ENCODE data around the gene METTL24.

Gene METTL24

DNA sequence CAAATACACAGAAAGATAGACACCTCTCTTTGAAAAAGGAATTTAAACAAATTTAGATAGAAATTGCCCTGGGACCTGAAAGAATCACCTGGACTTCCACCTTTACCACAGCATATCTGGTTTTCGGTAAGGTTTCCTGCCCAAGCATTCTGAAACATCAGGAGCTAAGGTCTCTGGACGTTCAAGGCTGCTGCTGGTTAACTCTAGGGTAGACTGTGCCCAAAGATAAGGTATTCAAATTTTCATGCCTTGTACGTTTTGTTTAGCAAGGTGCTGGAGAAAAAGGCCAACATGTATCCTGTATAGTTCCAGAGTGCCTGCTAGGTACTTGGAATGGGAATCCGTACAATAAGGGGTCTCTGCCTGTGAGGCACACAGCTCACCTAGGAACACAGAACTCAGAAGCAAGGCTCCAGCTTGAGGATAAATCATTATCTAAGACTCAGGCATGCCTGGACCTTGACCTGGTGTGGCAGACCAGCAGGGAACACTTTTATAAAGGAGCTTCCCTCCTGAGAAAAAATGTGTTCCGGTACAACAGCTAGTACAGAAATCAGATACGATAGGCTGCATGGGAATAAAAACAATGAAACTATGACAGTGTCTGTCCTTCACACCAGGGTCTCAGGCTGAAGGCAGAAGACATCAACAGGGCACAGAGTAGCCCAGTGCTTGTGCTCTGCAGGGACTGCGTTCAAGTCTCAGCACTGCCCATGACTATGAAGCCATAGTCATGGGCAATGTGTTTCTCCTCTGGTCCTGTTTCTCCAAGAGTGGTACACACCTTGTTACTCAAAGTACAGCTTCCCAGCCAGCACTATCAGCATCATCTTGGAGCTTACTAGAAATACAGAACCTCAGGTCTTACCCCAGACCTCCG lies 70.4 kb downstream of the METTL24 start:
- Histone ChIP-seq H3K4me2 (ENCODE audit: low read length, poor library complexity, severe bottlenecking) (no peak overlapping the region), H3K14ac (ENCODE audit: low read length in 2 of 2) (no peak overlapping the region), H3K4me3 (ENCODE audit: insufficient read depth in 1 of 2, low read depth in 1 of 2, low read length in 2 of 2) (no peak overlapping the region), H3K23ac (ENCODE audit: low read length in 2 of 2) (no peak overlapping the region), H3K18ac (ENCODE audit: low read depth in 1 of 2, low read length in 2 of 2) (no peak overlapping the region), H2AFZ (ENCODE audit: low read depth, low read length) (no peak overlapping the region), H2AK5ac (ENCODE audit: low read length, severe bottlenecking) (no peak overlapping the region), H3K9me3 (ENCODE audit: control insufficient read depth, low read length) (peaks cover 8% of the 10 kb centered on the region), H3K4me1 (ENCODE audit: control insufficient read depth, insufficient read depth, low read depth, low read length) (no peaks in the 10 kb centered on the region), H2BK15ac (ENCODE audit: low read depth, poor library complexity, severe bottlenecking) (no peak overlapping the region), H3K27ac (ENCODE audit: low read length, poor library complexity, severe bottlenecking) (no peak overlapping the region), H3K27me3 (ENCODE audit: control insufficient read depth in 1 of 2, insufficient read depth in 1 of 2, low read length in 2 of 2) (peaks cover 0 to 20% of the 10 kb centered on the region in 2 experiments), H2BK12ac (ENCODE audit: low read length in 2 of 2) (no peak overlapping the region), H4K8ac (ENCODE audit: low read length) (no peak overlapping the region), H2BK120ac (ENCODE audit: low read depth, low read length) (no peak overlapping the region), H2BK5ac (ENCODE audit: low read depth, low read length, poor library complexity, severe bottlenecking) (no peak overlapping the region), H3K9ac (ENCODE audit: low read length) (no peak overlapping the region), H3K79me1 (replicated peaks; ENCODE audit: low read length, poor library complexity, severe bottlenecking) (no peaks in the 10 kb centered on the region), H3K36me3 (ENCODE audit: control insufficient read depth in 1 of 2, insufficient read depth in 2 of 2, low read depth in 1 of 2, low read length in 2 of 2) (no peaks in the 10 kb centered on the region), H4K91ac (ENCODE audit: low read length) (no peak overlapping the region), H3K4ac (ENCODE audit: low read depth in 1 of 2, low read length in 2 of 2) (no peak overlapping the region)
- no peak for DNase-seq
- 80% methylated on average over 7 of the region's 8 CpGs for WGBS

DNA sequence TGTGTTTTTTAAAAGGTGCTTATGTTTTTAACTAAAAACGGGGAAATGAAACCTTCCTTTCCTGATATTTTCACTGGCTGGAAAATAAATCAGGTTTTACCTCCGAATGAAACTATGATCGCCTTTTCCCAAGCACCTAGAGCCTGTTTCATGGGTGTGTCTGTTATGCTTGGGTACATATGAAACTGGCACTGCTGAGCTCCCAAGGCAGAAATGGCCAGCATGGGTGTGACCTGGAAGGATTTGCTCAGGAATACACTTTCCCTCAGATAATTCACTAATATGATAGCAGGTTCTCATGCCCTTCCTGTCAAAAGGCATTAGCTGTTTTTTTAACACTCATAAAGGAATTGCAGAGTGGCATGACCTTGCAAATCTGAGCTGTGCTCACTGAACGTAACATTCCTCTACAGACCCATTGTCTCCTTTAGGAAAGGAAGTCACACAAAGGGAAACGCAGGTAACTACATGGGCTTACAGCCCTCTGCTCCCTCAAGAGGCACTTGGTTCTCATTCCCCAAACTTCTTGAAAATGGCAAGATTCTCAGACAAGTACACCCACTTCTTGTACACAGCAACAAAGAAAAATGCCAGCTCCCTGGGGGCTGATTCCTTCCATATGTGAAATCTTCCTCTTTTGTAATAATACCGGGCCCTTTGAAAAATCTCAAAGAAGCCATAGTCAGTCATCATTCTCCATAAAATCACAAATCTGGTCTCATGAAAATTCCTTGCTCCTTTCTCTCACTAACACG lies 72.7 kb downstream of the METTL24 start:
- Histone ChIP-seq H3K14ac (ENCODE audit: low read length in 2 of 2) (no peak overlapping the region), H3K18ac (ENCODE audit: low read depth in 1 of 2, low read length in 2 of 2) (no peak overlapping the region), H2BK15ac (ENCODE audit: low read depth, poor library complexity, severe bottlenecking) (no peak overlapping the region), H3K4me3 (ENCODE audit: insufficient read depth in 1 of 2, low read depth in 1 of 2, low read length in 2 of 2) (no peak overlapping the region), H2AFZ (ENCODE audit: low read depth, low read length) (no peak overlapping the region), H4K91ac (ENCODE audit: low read length) (no peak overlapping the region), H3K23ac (ENCODE audit: low read length in 2 of 2) (no peak overlapping the region), H2BK5ac (ENCODE audit: low read depth, low read length, poor library complexity, severe bottlenecking) (no peak overlapping the region), H3K36me3 (ENCODE audit: control insufficient read depth in 1 of 2, insufficient read depth in 2 of 2, low read depth in 1 of 2, low read length in 2 of 2) (no peaks in the 10 kb centered on the region), H2AK5ac (ENCODE audit: low read length, severe bottlenecking) (no peak overlapping the region), H3K9me3 (ENCODE audit: control insufficient read depth, low read length) (peaks cover 6% of the 10 kb centered on the region), H2BK12ac (ENCODE audit: low read length in 2 of 2) (no peak overlapping the region), H3K79me1 (replicated peaks; ENCODE audit: low read length, poor library complexity, severe bottlenecking) (no peaks in the 10 kb centered on the region), H4K8ac (ENCODE audit: low read length) (no peak overlapping the region), H3K4me2 (ENCODE audit: low read length, poor library complexity, severe bottlenecking) (no peak overlapping the region), H3K9ac (ENCODE audit: low read length) (no peak overlapping the region), H3K27me3 (ENCODE audit: control insufficient read depth in 1 of 2, insufficient read depth in 1 of 2, low read length in 2 of 2) (peaks cover 0 to 20% of the 10 kb centered on the region in 2 experiments), H2BK120ac (ENCODE audit: low read depth, low read length) (no peak overlapping the region), H3K4ac (ENCODE audit: low read depth in 1 of 2, low read length in 2 of 2) (no peak overlapping the region), H3K27ac (ENCODE audit: low read length, poor library complexity, severe bottlenecking) (no peak overlapping the region), H3K4me1 (ENCODE audit: control insufficient read depth, insufficient read depth, low read depth, low read length) (no peaks in the 10 kb centered on the region)
- DNase-seq = no peak
- WGBS = 83% methylated on average over 7 of the region's 7 CpGs

DNA sequence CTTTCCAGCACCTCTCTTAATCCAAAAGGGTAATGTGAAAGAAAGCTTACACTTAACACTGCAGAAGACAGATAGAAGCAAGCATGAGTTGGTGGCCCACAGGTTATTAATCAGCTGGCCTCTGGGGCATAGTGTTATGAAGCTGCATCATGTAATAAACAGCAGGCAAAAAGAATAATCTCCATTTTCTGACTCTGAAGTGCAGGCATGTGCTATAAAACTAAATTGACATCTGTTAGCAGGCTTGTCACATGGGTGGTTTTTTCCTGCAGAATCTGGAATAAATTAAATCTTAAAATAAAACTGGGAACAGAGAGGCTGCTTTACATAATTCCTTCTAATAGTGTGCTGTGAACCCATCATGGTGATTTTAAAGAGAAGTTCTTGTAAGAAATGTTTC lies 73.3 kb downstream of the METTL24 start:
- Histone ChIP-seq H3K27ac (ENCODE audit: low read length, poor library complexity, severe bottlenecking) (no peak overlapping the region), H3K4me1 (ENCODE audit: control insufficient read depth, insufficient read depth, low read depth, low read length) (no peaks in the 10 kb centered on the region), H2AK5ac (ENCODE audit: low read length, severe bottlenecking) (no peak overlapping the region), H4K91ac (ENCODE audit: low read length) (no peak overlapping the region), H2BK120ac (ENCODE audit: low read depth, low read length) (no peak overlapping the region), H2BK15ac (ENCODE audit: low read depth, poor library complexity, severe bottlenecking) (no peak overlapping the region), H3K4ac (ENCODE audit: low read depth in 1 of 2, low read length in 2 of 2) (no peak overlapping the region), H3K9ac (ENCODE audit: low read length) (no peak overlapping the region), H3K14ac (ENCODE audit: low read length in 2 of 2) (no peak overlapping the region), H2BK12ac (ENCODE audit: low read length in 2 of 2) (no peak overlapping the region), H3K9me3 (ENCODE audit: control insufficient read depth, low read length) (peaks cover 5% of the 10 kb centered on the region), H3K23ac (ENCODE audit: low read length in 2 of 2) (no peak overlapping the region), H3K27me3 (ENCODE audit: control insufficient read depth in 1 of 2, insufficient read depth in 1 of 2, low read length in 2 of 2) (peaks cover 0 to 20% of the 10 kb centered on the region in 2 experiments), H2BK5ac (ENCODE audit: low read depth, low read length, poor library complexity, severe bottlenecking) (no peak overlapping the region), H3K18ac (ENCODE audit: low read depth in 1 of 2, low read length in 2 of 2) (no peak overlapping the region), H3K4me3 (ENCODE audit: insufficient read depth in 1 of 2, low read depth in 1 of 2, low read length in 2 of 2) (no peak overlapping the region), H2AFZ (ENCODE audit: low read depth, low read length) (no peak overlapping the region), H3K79me1 (replicated peaks; ENCODE audit: low read length, poor library complexity, severe bottlenecking) (no peaks in the 10 kb centered on the region), H3K36me3 (ENCODE audit: control insufficient read depth in 1 of 2, insufficient read depth in 2 of 2, low read depth in 1 of 2, low read length in 2 of 2) (no peaks in the 10 kb centered on the region), H3K4me2 (ENCODE audit: low read length, poor library complexity, severe bottlenecking) (no peak overlapping the region), H4K8ac (ENCODE audit: low read length) (no peak overlapping the region)
- DNase-seq = no peak

DNA sequence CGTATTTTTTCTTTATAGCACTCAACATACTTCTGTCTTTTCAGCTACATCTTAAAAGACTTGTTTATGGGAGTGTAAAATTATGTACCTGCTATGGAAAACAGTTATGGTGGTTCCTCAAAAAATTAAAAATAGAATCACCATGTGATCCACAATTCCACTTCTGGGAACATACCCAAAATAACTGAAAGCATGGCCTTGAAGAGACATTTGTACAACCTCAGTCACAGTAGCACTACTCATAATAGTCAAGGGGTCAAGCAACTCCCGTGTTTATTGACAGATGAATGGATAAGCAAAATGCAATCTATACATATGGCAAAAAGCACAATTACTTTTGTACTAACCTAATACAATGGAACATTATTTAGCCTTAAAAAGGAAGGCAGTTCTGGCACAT lies 74.5 kb downstream of the METTL24 start:
- H2BK120ac ChIP-seq (ENCODE audit: low read depth, low read length) = no peak overlapping the region
- no peaks in the 10 kb centered on the region for H3K79me1 ChIP-seq (replicated peaks; ENCODE audit: low read length, poor library complexity, severe bottlenecking)
- no peak overlapping the region for H4K91ac ChIP-seq (ENCODE audit: low read length)
- H3K27me3 ChIP-seq (ENCODE audit: control insufficient read depth in 1 of 2, insufficient read depth in 1 of 2, low read length in 2 of 2) = peaks cover 0 to 20% of the 10 kb centered on the region in 2 experiments
- no peak overlapping the region for H2BK15ac ChIP-seq (ENCODE audit: low read depth, poor library complexity, severe bottlenecking)
- no peaks in the 10 kb centered on the region for H3K4me1 ChIP-seq (ENCODE audit: control insufficient read depth, insufficient read depth, low read depth, low read length)
- H3K36me3 ChIP-seq (ENCODE audit: control insufficient read depth in 1 of 2, insufficient read depth in 2 of 2, low read depth in 1 of 2, low read length in 2 of 2) = no peaks in the 10 kb centered on the region
- H2BK5ac ChIP-seq (ENCODE audit: low read depth, low read length, poor library complexity, severe bottlenecking) = no peak overlapping the region
- no peak for DNase-seq
- no peak overlapping the region for H3K14ac ChIP-seq (ENCODE audit: low read length in 2 of 2)
- H2AFZ ChIP-seq (ENCODE audit: low read depth, low read length) = no peak overlapping the region
- no peak overlapping the region for H4K8ac ChIP-seq (ENCODE audit: low read length)
- H3K9me3 ChIP-seq (ENCODE audit: control insufficient read depth, low read length) = no peaks in the 10 kb centered on the region
- no CpG with 5 or more reads among the region's 2 CpGs for WGBS
- no peak overlapping the region for H3K23ac ChIP-seq (ENCODE audit: low read length in 2 of 2)
- no peak overlapping the region for H3K4me2 ChIP-seq (ENCODE audit: low read length, poor library complexity, severe bottlenecking)
- no peak overlapping the region for H3K4me3 ChIP-seq (ENCODE audit: insufficient read depth in 1 of 2, low read depth in 1 of 2, low read length in 2 of 2)
- no peak overlapping the region for H2AK5ac ChIP-seq (ENCODE audit: low read length, severe bottlenecking)
- H3K27ac ChIP-seq (ENCODE audit: low read length, poor library complexity, severe bottlenecking) = no peak overlapping the region
- H3K9ac ChIP-seq (ENCODE audit: low read length) = no peak overlapping the region
- no peak overlapping the region for H3K4ac ChIP-seq (ENCODE audit: low read depth in 1 of 2, low read length in 2 of 2)
- no peak overlapping the region for H3K18ac ChIP-seq (ENCODE audit: low read depth in 1 of 2, low read length in 2 of 2)
- H2BK12ac ChIP-seq (ENCODE audit: low read length in 2 of 2) = no peak overlapping the region

Data from mesenchymal stem cell (in vitro differentiated cells and primary cell).